Activated CD8-positive, alpha-beta memory T cell treated with anti-CD3 and anti-CD28 coated beads for 24 hours (primary cell): ENCODE results near the gene LHX4.

ENCODE experiments used
- DNase-seq: peaks from one replicate; pipeline ENCODE4 v3.0.0-alpha.2; 2020

Gene LHX4

DNA sequence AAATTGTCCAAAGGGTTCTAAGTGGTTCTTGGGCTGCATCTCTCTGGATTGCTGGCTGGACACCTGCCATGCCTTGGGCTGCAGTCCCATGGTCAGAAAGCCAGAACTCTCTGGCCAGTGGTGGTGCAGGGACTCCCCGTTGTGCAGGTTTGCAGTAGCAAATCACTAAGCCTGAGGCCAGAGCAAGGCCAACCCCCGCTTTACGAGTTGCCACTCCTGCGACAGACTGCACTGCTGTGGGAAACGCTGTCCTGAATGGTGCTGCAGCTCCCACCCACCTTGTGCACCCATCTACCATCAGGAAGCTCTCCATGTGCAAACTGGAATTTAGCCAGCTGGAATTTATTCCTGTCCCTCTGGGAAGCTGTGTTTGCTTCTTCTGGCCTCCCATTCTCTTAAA is 45.7 kb downstream of the LHX4 start:
- no peak for DNase-seq

DNA sequence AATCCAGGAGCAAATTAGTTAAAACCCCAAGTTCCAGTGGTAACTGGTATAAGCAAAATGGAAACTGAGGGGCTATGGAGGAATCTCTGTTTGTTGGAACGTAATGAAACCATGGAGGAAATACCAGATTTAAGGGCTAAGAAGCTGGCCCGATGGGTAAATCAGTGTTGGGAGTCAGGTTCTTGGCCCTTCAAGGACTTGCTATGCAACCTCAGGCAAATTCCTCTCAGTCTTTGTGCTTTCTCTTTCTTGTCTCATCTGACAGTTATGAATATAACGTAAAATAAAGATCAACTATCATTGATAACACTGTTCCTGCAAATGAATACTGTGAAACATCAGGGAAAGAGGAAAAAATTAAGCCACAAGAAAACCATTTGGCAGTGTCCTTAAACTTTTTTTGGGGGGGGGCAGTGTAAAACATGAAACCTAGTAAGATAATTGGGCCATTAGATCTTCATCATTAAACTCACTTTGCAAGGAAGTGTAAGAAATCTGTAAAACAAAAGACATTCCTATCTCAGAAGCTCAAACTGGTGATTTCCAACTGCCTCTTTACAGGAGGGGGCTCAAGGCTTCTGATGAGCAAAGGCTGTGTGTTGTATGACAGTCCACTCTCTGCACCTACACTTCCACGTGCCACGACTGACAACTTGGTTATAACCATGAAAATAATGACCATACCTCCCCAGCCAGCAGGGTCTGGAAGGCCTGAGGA is 47.6 kb downstream of the LHX4 start:
- DNase-seq = no peak

DNA sequence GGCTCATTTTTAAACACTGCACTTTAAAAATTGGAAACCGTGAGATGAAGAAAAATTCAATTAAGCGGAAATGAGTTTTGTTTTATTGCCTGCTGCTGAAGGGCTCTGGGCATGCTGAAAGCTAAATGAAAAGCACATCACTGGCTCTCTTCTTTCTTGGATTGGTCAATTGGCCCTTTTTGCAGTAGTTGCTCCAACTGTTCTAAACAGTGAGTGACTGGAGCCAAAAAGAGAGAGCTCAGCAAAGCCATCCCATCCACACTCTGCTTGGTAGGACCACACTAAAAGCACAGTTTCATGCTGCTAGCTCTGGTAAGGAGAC is 48.1 kb downstream of the LHX4 start:
- no peak for DNase-seq

DNA sequence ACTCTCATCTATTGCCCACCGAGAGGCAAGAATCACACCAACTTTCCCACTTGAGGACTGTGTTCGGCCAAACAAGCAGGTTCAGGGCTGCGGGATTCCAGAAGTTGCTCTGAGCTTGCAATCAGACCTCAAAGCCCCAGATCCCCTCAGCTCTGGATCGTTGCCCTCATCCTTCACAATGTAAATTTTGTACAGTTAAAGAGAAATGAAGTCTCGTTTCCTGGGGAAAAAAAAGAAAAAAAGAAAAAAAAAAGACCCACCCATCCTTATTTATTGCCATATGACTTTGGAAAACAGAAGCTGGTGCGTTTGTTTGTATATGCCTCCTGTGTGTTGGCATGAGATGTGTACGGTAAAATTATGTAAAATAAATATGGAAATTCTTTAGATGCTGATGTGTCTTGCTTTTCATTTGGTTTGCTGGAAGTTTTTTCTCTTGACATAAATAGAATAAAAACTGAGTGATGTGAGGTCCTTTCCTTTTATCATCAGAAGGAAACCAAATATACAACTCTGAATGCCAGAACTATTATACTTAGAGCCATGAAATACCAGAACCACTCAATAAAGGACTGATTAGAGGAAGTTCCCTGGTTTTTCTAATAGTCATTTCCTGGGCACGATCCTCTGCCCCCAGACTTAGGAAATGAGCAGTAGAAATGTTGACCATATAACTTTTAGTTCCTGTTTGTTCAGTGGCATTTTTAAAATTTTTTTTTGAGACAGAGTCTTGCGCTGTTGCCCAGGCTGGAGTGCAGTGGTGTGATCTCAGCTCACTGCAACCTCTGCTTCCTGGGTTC is 48.7 kb downstream of the LHX4 start:
- no peak for DNase-seq

DNA sequence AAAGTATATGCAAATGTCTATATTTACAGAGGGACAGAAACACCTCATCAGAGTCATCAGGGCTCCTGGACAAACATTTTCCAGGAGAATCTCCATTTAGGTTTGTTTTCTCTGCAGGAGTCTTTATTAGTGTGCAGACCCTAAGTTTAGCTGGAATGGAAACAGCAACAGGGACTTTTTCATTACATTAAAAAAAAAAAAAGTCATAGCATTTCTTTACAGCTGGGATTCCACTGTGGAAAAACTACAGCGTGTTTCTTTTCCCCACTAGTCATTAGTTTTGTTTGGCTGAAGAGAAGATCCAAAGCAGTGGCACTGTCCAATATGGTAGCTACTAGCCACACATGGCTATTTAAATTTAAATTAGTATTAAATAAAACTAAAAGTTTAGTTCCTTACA is 49.6 kb downstream of the LHX4 start:
- DNase-seq = no peak

DNA sequence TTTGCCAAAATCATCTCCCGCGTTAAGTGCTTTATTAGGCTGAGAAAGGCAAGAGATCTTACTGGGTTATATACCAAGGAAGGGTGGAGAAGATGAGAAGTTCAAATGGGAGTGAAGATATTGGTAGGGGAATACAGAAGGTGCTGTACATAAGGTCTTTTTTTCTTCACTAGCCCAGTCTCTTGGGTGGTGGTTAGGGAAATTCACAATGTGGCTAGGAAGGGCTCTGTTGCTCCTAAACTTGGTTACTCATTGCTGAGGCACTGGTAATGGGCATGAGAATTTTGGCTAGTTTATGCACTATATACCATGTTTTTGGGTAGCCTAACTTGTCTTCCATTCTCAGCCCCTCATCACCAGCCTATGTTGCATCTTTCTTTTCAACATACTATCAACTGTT is 50.6 kb downstream of the LHX4 start:
- DNase-seq = no peak

DNA sequence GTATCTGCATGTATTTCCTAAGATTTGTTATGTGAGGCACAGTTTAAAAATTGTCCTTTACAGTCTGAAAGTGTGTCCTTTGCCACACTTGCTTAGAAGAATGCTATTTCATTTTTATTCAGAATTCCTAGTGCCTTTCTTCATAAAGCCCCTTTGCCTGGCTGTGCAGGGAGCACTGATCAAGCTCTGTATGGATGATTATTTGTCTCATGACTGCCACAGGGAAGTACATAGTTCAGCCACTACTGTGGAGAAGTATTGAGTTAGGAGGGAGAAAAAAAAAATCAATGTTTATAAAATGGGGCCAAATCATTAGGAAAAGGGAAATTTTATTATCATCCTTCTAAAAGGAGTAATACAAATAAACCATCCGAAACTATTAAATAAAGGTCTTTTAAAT is 51.4 kb downstream of the LHX4 start:
- no peak for DNase-seq

DNA sequence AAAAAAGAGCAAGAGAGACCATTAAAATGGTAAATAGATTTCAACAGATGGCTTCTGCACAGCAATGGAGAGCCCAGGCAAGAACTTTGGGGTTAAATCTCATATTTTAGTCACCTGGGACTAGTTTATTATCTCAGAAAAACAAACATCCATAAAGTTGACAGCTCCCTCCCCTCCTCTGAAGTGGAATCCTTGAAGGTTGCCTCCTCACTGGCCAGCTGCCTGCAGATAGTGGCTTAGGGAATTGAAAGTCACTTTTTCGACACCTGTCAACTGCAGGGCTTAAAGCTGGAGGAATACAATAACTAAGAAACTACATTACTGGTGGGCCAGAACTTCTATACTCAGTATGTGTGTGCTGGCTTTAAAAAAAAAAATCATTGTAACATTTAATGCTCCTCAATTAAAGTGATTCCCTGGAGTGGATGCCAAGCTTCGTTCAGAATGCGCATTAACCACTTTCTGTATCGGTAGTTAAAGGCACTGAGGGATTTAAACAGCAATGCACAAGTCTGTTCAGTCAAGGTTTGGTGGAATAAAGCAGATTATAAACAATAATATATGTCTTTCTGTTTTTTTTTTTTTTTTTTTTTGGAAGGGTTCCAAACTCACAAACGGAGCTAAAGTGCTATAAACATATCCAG is 52.5 kb downstream of the LHX4 start:
- DNase-seq = no peak

DNA sequence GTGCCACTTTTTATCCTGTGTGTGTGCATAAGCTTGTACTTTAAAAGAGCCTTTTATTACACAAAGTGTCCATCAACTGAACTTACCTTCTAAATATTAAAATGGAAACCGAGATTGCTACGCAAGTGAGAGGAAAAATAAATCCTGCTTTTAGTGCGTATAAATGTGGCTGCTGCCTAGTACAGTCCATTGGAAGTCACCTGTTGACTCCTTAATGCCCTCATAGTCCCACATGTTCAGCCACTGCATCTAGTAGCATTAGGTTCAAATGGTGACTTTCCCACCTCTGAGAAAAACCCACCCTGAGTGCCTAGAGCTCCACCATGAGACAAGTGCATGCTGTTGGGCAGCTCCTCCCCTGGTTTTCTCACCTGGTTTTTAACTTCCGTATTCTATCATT is 53.0 kb downstream of the LHX4 start:
- DNase-seq = no peak

DNA sequence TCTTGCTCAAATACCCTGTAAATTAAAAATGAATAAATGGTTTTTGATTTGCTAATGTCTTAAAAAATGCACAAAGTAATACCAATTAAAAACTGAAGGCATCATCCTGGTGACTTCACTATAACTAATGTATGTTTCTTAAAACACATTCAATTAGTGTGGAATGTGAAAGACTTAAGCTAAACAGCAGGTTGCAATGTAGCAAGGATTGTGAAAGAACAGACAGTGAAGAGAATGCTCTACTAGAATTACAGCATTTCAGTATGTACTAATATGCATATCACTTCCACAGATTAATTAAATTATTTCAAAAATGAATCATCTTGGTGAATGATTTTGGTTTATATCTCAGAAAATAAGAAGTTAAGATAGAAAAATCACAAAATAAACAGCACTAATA is 56.4 kb downstream of the LHX4 start:
- no peak for DNase-seq

DNA sequence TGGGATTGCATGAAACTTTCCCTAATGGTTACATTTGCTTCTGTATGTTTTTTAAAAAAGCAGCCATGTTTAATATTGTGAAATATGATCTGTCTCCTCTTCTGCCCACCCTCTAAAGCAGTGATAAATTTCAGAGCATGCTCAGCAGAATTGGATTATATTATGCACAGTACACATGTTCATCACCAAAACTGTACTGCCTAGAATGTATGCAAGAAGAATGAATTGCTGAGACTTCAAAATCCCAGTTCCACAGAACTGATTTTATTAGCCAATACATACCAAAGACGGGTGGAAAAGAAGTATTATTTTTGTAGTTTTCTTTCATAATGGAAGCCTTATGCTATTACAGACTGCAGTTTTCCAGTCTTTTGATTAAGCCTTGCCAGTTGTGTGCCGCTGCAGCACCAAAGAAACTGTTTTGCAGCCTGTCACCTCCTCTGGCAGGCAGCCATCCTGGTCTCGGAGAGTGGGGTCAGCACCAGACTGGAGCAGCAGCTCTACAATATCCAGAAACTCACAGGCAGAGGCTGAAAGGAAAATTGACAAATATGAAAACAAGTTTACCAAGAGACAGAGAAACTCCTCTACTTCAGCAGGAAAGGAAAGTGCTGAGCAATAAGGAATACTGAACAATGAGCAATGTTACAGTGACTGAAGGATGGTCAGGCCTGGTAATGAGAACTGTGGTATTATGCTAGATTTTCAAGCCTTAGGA is 58.1 kb downstream of the LHX4 start:
- no peak for DNase-seq

DNA sequence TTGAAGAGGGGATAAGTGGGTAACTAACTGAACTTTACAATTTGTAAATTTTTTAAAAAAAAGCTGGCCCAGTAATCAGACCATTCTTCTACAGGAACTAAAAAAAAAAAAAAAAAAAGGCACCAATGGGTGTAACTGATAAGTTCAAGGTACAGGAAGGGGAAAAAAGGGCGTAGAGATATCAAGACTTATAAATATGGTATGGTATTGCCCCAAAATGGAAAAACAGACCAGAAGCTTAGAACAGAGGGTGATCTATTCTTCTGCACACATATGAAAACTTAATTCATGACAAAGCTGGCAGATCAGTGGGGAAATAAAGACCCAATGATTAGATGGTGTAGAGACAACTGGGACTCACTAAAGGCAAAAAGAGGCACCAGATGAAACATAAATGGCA is 58.9 kb downstream of the LHX4 start:
- DNase-seq = no peak

DNA sequence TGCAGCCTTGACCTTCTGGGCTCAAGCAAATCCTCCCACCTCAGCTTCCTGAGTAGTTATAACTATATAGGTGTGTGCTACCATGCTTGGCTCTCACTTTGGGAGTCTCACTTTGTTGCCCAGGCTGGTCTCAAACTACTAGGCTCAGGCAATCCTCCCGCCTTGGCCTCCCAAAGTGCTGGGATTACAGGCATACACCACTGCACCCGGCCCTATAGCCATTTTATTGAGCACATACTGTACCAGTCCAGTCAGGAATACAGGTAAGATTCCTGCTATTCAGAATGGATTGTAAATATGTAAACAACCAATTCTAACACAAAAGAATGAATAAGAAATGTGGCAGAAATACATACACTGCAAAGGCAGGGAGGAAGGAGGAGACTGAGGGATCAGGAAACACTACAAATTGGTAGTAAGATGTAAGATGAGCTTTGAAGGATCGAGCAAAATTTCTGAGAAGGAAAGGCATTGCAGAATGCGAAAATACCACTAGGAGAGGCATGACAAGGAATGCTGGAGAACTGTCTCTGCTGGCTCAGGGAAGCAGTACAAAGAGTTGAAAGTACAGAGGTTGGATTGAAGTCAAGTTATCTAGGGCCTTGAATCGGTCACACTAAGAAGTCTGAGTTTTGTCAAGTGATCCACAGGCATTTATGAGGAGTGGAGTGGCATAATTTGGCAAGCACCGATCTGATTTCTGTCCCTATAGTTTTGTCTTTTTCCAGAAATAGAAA is 60.4 kb downstream of the LHX4 start:
- DNase-seq = no peak

DNA sequence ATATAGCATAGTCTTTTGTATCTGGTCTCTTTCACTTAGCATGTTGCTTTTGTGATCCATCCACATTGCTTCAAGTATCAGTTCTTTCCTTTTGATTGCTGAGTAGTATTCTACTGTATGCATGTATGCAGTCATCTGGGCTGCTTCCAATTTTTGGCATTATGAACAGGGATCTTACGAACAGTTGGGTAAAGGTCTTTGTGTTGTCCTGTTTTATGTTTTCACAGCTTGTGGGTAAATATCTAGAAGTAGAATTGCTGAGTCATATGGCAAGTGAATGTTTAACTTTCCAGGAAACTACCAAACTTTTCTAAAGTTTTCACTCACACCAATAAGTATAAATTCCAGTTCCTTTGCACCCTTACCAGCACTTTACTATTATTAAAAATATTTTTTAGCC is 60.9 kb downstream of the LHX4 start:
- DNase-seq = no peak

DNA sequence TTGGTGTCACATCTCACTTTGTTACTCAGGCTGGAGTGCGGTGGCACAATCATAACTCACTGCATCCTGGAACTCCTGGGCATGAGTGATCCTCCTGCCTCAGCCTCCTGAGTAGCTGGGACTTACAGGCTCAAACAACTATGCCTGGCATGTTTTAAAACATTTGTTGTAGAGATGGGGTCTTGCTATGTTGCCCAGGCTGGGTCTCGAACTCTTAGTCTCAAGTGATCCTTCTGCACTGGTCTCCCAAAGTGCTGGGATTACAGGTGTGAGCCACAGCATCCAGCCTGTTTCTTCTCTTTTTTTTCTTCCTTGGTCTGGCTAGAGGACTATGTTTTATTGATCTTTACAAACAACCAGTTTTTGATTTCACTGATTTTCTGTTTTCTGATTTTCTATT is 64.6 kb downstream of the LHX4 start:
- no peak for DNase-seq

DNA sequence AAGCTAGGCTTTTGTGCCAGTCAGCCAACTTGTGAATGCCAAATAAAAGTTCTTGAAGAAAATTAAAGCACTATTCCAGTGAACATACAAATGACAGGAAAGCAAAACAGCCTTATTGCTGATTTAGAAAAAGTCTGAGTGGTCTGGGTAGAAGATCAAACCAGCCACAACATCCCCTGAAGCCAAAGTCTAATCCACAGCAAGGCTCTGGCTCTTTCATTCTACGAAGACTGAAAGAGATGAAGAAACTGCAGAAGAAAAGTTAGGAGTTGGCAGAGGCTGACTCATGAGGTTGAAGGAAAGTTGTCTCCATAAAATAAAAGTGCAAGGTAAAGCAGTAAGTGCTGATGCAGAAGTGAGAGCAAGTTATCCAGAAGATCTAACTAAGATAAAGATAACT is 65.9 kb downstream of the LHX4 start:
- no peak for DNase-seq

DNA sequence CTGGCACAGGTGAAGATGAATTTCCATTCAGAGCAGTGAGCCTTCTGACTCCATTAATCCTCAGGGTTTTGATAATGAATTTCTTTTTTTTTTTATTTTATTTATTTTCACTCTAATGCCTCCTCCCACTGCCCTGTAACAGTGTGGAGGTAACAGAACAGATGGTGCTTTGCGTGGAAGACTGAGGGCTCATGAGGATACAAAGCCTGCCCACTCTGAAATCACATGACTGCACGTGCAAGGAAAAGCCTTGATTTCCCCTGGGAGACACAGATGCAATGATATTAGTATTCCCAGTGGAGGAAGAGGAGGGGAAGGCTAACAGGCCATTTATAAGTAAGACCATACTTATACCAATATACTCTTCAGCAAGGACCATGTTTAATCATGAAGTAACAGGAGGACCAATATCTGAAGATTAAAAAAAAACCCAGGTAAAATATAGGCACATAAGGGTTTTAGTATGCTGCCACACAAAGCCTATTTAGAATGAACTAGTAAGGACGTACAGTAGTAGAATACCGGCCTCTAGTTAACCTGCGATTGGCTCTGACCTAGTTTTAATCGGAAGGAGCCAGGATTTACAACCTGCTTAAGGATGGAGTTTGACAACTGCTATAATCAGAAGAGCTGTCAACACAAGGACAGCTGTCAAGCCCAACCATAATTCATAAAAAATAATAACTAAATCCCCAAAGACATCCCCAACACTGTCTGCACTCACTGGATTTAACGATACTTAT is 69.6 kb downstream of the LHX4 start:
- no peak for DNase-seq

DNA sequence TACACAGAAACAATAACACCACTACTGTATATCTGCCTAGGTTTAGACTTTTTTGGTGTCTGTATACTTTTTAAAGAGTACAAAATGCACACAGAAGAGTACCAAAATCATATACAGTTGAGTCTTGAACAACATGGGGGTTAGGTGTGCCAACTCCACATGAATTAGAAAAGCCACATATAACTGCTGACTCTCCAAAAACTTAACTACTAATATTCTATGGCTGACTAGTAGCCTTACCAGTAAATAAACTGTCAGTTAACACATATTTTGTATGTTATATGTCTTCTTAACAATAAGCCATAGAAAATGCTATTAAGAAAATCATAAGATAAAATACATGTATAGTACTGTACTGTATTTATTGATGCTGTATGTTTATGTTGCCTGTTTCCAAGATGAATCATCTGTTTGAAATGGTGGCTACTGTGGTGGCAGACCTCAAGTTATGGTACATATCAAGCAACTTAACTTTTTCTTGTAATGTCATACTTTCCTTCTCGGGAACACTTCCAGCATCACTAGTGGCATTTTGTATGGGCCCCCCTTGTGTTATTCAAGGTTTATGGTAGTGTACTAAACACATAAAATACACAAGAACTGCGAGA is 71.2 kb downstream of the LHX4 start:
- no peak for DNase-seq

DNA sequence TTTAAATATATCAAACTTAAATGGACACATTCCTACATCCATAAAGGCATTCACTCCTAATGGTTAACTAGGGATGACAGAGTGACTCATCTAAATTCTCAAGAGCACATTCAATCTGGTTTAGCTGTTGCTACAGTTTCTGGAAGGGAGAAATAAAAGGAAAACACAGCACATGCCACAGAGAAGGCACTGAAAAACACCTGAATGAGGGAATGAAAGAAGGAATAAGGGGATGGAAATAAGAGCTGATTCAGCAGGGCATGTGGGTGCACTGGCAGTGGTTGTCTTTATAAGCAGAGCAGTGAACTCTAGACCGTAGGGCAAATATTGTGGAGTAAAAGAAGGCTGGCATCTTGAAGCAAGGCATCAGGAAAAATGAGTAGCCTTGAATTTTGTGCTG is 79.3 kb downstream of the LHX4 start:
- DNase-seq = no peak

DNA sequence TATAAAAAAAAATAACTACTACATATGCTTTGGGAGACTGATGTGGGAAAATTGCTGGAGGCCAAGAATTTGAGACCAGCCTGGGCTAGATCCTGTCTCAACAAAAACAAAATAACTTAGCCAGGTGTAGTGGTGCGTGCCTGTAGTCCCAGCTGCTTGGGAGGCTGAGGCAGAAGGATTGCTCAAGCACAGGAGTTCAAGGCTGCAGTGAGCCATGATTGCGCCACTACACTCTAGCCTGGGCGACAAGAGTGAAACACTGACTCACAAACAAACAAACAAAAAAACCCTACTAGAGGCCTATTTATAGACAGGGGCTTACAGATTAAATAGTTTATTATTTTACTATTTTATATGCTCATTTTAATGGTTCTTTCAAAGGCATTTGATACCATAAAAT is 80.0 kb downstream of the LHX4 start:
- DNase-seq = no peak

DNA sequence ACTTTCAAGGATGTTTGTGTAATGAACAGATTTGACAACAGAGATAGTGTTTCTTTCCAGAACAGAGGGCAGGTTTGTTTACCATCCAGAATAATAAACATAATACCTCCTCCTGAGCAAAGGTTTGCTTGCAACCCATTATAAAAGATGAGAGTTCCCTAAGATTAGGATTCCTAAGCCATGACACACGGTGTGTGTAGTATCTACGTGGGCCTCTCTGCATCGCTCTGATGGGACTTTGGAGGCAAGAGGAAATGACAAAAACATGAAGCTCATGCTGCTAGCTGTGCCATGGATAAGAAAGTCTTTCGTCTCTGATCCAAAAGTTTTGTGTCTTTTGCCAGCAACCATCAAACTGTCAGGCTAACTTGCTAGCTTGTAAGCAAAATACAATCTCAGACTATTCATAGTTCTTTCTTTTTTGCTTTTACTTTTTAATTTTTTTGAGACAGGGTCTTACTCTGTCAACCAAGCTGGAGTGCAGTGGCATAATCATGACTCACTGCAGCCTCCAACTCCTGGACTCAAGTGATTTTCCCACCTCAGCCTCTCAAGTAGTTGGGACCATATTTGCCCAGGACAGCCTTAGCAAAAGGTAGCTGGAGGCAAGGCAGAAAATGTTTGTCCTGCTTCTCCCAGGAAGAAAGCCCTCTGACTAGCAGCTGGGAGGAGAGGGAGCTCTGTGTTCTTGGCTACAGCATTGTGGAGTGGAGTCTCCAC is 81.1 kb downstream of the LHX4 start:
- no peak for DNase-seq
